IPS-18c (cell line): Measurements from ENCODE around the gene AOC3.
"Not testable (repeated sequence)": the region's sequence is repeated elsewhere in the genome, so short reads cannot be mapped to it uniquely, and the experiment has no call there.

Experiments used
- H3K4me3 ChIP-seq: 2 replicates; pipeline ENCODE4 v1.7.0; 2013; ENCODE audit warnings: low read depth, mild to moderate bottlenecking, low read length, moderate library complexity; ENCODE audit not compliant: insufficient read depth
- H3K9me3 ChIP-seq: one replicate; pipeline ENCODE4 v1.6.1; 2013; ENCODE audit warnings: mild to moderate bottlenecking, low read length, moderate library complexity; ENCODE audit not compliant: control insufficient read depth, insufficient read depth

Gene AOC3

DNA sequence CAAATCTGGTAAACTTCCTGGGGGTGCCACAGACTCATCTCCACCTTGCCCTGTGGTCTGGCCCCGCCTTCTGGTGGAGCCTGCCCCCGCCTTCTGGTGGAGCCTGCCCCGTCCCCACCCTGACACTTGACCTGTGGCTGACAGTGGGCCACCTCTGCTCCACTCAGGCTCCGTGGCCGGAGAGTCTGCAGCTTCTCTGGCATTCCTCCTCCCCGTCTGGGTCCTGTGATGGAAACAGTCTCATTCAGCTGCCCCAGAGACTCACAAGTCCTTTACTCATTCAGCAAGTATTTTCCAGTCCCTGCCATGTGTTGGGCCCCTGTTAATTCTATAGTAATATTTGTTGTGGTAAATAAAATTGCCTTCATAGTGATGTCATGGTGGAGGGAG is 28.6 kb downstream of the AOC3 start:
- no peak overlapping the region for H3K4me3 ChIP-seq

DNA sequence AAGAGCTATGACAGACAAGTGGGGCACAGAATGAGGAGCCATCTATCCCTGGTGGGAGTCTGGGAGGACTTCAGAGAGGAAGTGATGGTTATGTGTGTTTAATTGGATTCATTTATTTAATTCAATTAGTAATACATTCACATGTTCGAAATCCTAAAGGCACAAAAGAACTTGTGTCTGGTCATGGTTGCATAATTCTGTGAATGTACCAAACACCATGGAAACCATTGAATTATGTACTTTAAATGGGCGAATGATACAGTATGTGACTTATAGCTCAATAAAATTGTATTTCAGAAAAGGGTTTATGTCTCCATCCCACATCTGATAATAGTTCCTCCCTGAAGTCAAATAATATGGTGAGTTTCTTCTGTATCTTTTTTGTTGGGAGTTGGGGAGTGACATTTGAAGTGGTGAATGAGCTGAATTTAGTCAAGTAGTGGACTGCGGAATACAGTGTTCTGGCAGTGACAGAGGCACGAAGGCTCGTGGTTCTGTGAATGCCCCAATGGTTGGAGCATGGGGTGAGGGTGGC is 29.8 kb downstream of the AOC3 start:
- no peak overlapping the region for H3K4me3 ChIP-seq
- H3K9me3 ChIP-seq: no peaks in the 10 kb centered on the region

More for the DNA sequence above, 28.6 kb downstream of the AOC3 start:
- no peaks in the 10 kb centered on the region for H3K9me3 ChIP-seq

DNA sequence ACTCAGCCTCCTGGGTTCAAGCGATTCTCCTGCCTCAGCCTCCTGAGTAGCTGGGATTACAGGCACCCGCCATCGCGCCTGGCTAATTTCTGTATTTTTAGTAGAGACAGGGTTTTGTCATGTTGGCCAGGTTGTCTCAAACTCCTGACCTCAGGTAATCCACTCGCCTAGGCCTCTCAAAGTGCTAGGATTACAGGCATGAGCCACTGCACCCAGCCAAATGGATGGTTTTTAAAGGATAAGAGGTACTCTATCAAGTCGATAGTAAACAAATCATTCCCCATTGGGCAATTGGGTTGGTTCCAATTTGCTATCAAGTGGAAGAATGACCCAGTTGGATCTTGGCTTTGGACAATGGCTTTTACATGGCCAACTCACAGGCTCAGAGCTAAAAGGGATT is 30.7 kb downstream of the AOC3 start:
- H3K9me3 ChIP-seq: not testable (repeated sequence)

GRCh38 chr17:42882166-42882565 is 31.2 kb downstream of the AOC3 start:
- H3K9me3 ChIP-seq: no peaks in the 10 kb centered on the region
- H3K4me3 ChIP-seq: no peak overlapping the region

More for the DNA sequence above, 30.7 kb downstream of the AOC3 start:
- H3K4me3 ChIP-seq: not testable (repeated sequence)

- Histone ChIP-seq H3K9me3 (no peaks in the 10 kb centered on the region), H3K4me3 (no peak overlapping the region)
Measured at GRCh38 chr17:42883802-42884558, 33.0 kb downstream of the AOC3 start.

GRCh38 chr17:42885806-42886205 is 34.8 kb downstream of the AOC3 start:
- not testable (repeated sequence) for H3K4me3 ChIP-seq, H3K9me3 ChIP-seq

DNA sequence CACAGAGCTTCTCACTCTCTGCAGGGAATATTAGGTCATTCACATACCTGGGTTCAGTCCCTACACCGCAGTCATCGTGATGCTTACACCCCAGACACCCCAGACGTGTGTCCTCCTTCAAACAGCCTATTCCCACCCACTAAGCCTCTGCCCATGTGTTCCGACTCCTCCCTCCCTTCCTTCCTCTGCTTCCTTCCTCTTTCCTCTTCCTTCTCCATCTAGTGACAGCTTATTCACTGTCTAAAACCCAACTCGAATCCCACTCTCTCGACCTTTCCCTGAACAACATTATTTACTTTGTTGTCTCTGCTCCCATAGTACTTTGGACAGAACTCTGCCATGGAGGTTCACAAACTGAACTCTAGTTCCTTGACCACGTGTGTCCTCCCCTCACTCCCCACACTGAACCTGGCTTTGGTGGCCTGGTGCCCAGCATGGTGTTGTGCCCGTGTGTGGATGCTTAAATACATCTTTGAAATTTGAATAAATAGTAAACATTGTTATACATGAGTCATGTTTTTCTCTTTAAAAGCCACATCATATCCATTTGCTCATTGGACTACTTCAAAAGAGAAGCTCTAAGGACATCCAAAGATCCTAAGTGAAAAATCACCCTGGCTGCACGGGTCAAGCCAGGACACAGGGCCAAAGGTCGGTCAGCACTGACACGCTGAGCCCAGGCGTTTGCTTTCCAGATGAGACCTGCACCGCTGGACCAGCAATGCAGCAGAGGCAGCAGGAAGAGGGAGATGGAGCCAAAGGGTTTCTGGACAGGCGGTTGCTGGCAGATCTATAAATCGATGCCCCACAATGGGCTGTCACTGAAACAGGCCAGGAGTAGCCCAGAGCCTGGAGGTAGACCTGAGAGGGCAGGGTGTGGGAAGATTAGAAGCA is 35.5 kb downstream of the AOC3 start:
- H3K4me3 ChIP-seq: no peak overlapping the region
- no peaks in the 10 kb centered on the region for H3K9me3 ChIP-seq

- Histone ChIP-seq H3K9me3 (no peaks in the 10 kb centered on the region), H3K4me3 (no peak overlapping the region)
Measured at GRCh38 chr17:42889809-42890208, 38.8 kb downstream of the AOC3 start.

GRCh38 chr17:42891539-42892152 is 40.6 kb downstream of the AOC3 start:
- Histone ChIP-seq H3K4me3 (no peak overlapping the region), H3K9me3 (no peaks in the 10 kb centered on the region)

- no peak overlapping the region for H3K4me3 ChIP-seq
Measured at GRCh38 chr17:42893359-42893758, 42.4 kb downstream of the AOC3 start.

GRCh38 chr17:42894283-42895184 is 43.5 kb downstream of the AOC3 start:
- Histone ChIP-seq H3K9me3 (no peaks in the 10 kb centered on the region), H3K4me3 (no peak overlapping the region)

More at GRCh38 chr17:42893359-42893758, 42.4 kb downstream of the AOC3 start:
- H3K9me3 ChIP-seq: no peaks in the 10 kb centered on the region

- Histone ChIP-seq H3K9me3 (no peaks in the 10 kb centered on the region), H3K4me3 (no peak overlapping the region)
Measured at GRCh38 chr17:42895185-42895555, 44.2 kb downstream of the AOC3 start.

GRCh38 chr17:42898147-42898811 is 47.3 kb downstream of the AOC3 start:
- H3K4me3 ChIP-seq: no peak overlapping the region

DNA sequence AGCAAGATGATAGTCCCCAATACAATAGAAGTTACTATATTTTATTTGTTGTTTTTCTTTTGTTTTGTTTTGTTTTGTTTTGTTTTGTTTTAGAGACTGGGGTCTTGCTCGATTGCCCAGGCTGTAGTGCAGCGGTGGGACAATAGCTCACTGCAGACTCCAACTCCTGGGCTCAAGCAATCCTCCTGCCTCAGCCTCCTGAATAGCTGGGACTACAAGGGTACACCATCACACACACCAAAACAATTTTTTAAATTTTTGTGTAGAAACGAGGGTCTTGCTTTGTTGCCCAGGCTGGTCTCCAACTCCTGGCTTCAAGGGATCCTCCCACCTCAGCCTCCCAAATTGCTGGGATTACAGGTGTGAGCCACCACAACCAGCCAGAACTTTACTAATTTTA is 49.0 kb downstream of the AOC3 start:
- not testable (repeated sequence) for H3K9me3 ChIP-seq, H3K4me3 ChIP-seq

More at GRCh38 chr17:42898147-42898811, 47.3 kb downstream of the AOC3 start:
- H3K9me3 ChIP-seq: no peaks in the 10 kb centered on the region

GRCh38 chr17:42900460-42901331 is 49.7 kb downstream of the AOC3 start, which contains the start of gene G6PC1:
TSS of gene G6PC1 (plus strand) at chr17:42900799. CDS start at chr17:42900877, 78 bp downstream.
- no peak within 1 kb of the TSS for H3K4me3 ChIP-seq
- no peaks in the 10 kb centered on the region for H3K9me3 ChIP-seq
